DND-41 (cell line): ENCODE results near the gene SEPHS1.

Experiments used
- ATAC-seq: fragments of 200-7000 bp; cut with Tn5 transposase; 3 replicates; pipeline ENCODE4 v1.9.1; 2021; ENCODE audit warnings: low read depth; ENCODE audit not compliant: insufficient read depth
- DNase-seq: peaks from one replicate; pipeline ENCODE4 v3.0.0-alpha.2; 2020
- H2AFZ ChIP-seq: 2 replicates; pipeline ENCODE4 v1.6.0; 2012; ENCODE audit warnings: low read depth, low read length
- H3K27ac ChIP-seq: 2 replicates; pipeline ENCODE4 v1.5.1; 2012; ENCODE audit warnings: low read length, inconsistent platforms
- H3K27me3 ChIP-seq: fragments of 200-600 bp; sonication (generic); 2 replicates; pipeline ENCODE4 v1.6.0; 2012; ENCODE audit warnings: low read length, mild to moderate bottlenecking, inconsistent platforms; ENCODE audit not compliant: insufficient read depth, poor library complexity
- H3K36me3 ChIP-seq: 2 replicates; pipeline ENCODE4 v1.5.1; 2012; ENCODE audit warnings: low read length, inconsistent platforms; ENCODE audit not compliant: insufficient read depth
- H3K4me1 ChIP-seq: 2 replicates; pipeline ENCODE4 v1.5.1; 2012; ENCODE audit warnings: mild to moderate bottlenecking, low read length; ENCODE audit not compliant: insufficient read depth
- H3K4me2 ChIP-seq: 2 replicates; pipeline ENCODE4 v1.6.0; 2012; ENCODE audit warnings: mild to moderate bottlenecking, moderate library complexity, low read length, inconsistent platforms; ENCODE audit not compliant: insufficient read depth
- H3K4me3 ChIP-seq, 2 experiments: fragments of 200-600 bp in 1 of 2; shearing (Covaris generic) in 1 of 2; 2 replicates each; pipeline ENCODE4 v1.5.1; 2012 to 2016; ENCODE audit warnings: inconsistent platforms in 2 of 2, low read length in 2 of 2, mild to moderate bottlenecking in 2 of 2, low read depth in 1 of 2, moderate library complexity in 1 of 2
- H3K79me2 ChIP-seq: 2 replicates; pipeline ENCODE4 v1.6.0; 2012; ENCODE audit warnings: low read length, inconsistent platforms; ENCODE audit not compliant: insufficient read depth
- H3K9ac ChIP-seq: 2 replicates; pipeline ENCODE4 v1.6.0; 2012; ENCODE audit warnings: low read depth, mild to moderate bottlenecking, inconsistent platforms, low read length, moderate library complexity
- H3K9me3 ChIP-seq: 2 replicates; pipeline ENCODE4 v1.5.1; 2012; ENCODE audit warnings: low read length, moderate library complexity, mild to moderate bottlenecking, inconsistent platforms; ENCODE audit not compliant: insufficient read depth, severe bottlenecking
- H4K20me1 ChIP-seq: 2 replicates; pipeline ENCODE4 v1.6.0; 2012; ENCODE audit warnings: low read length; ENCODE audit not compliant: insufficient read depth
- CTCF ChIP-seq: IDR thresholded peaks from 2 replicates; pipeline ENCODE4 v1.5.1; 2012; ENCODE audit warnings: borderline replicate concordance, low read length, moderate library complexity, mild to moderate bottlenecking; ENCODE audit not compliant: poor library complexity, severe bottlenecking; ENCODE audit errors: extremely low read depth
- EZH2 ChIP-seq: IDR thresholded peaks from 3 replicates; pipeline ENCODE4 v1.6.1; 2012; ENCODE audit warnings: borderline replicate concordance, low read depth, mild to moderate bottlenecking, moderate library complexity, low read length, inconsistent platforms; ENCODE audit not compliant: severe bottlenecking

Gene SEPHS1

GRCh38 chr10:13352519-13352918 lies 4.4 kb upstream of the SEPHS1 start:
- Histone ChIP-seq H3K4me1 (peaks cover 14% of the 10 kb centered on the region), H3K27me3 (no peaks in the 10 kb centered on the region), H3K9me3 (no peaks in the 10 kb centered on the region), H4K20me1 (no peaks in the 10 kb centered on the region), H3K4me2 (no peak overlapping the region), H3K9ac (no peak overlapping the region), H3K4me3 (no peak overlapping the region), H3K36me3 (no peaks in the 10 kb centered on the region), H3K79me2 (peaks cover 15% of the 10 kb centered on the region), H2AFZ (no peak overlapping the region), H3K27ac (no peak overlapping the region)
- ATAC-seq = no peak
- DNase-seq = no peak
- no peak for TF ChIP-seq EZH2
- TF ChIP-seq CTCF = no peak

GRCh38 chr10:13351340-13351915 lies 3.3 kb upstream of the SEPHS1 start:
- H3K4me1 ChIP-seq = peaks cover 17% of the 10 kb centered on the region
- H3K9ac ChIP-seq = no peak overlapping the region
- no peaks in the 10 kb centered on the region for H3K27me3 ChIP-seq
- no peak overlapping the region for H3K4me3 ChIP-seq
- no peak overlapping the region for H3K27ac ChIP-seq
- H2AFZ ChIP-seq = no peak overlapping the region
- no peaks in the 10 kb centered on the region for H4K20me1 ChIP-seq
- DNase-seq (no peak), ATAC-seq (no peak)
- no peak for TF ChIP-seq CTCF
- TF ChIP-seq EZH2 = no peak
- no peaks in the 10 kb centered on the region for H3K9me3 ChIP-seq
- no peaks in the 10 kb centered on the region for H3K36me3 ChIP-seq
- H3K4me2 ChIP-seq = no peak overlapping the region
- H3K79me2 ChIP-seq = peaks cover 24% of the 10 kb centered on the region

GRCh38 chr10:13349463-13350274 lies 1.6 kb upstream of the SEPHS1 start:
- TF ChIP-seq CTCF = no peak
- no peak for TF ChIP-seq EZH2
- peaks cover 42% of the 10 kb centered on the region for H3K79me2 ChIP-seq
- peak overlapping the region; percentile 48 for H2AFZ ChIP-seq
- DNase-seq (peak; percentile 78), ATAC-seq (peak; percentile 63)
- peak overlapping the region; percentile 65 for H3K4me2 ChIP-seq
- peak overlapping the region; percentile 98 for H3K27ac ChIP-seq
- H4K20me1 ChIP-seq = peaks cover 4% of the 10 kb centered on the region; the same call in 1 of the 2 replicates
- peak overlapping the region; percentile 70 to 73; a peak in 3 of 4 replicates for H3K4me3 ChIP-seq
- H3K27me3 ChIP-seq = no peaks in the 10 kb centered on the region
- H3K36me3 ChIP-seq = peaks cover 6% of the 10 kb centered on the region
- peaks cover 35% of the 10 kb centered on the region for H3K4me1 ChIP-seq
- peak overlapping the region; percentile 98 for H3K9ac ChIP-seq
- no peaks in the 10 kb centered on the region for H3K9me3 ChIP-seq
